C4-2B (cell line): Measurements from ENCODE around the gene ACSM3.

Experiments
- CTCF ChIP-seq: fragments of 450-650 bp; conservative IDR thresholded peaks from 2 replicates; pipeline ENCODE4 v1.5.1; 2017; ENCODE audit warnings: mild to moderate bottlenecking
- ZFX ChIP-seq: fragments of 450-650 bp; IDR thresholded peaks from 2 replicates; pipeline ENCODE4 v1.6.1; 2017

GRCh38 chr16:20740007-20740883 is 23.6 kb upstream of the ACSM3 start:
- TF ChIP-seq CTCF (peak; percentile 84), ZFX (no peak)
